GM12865 (cell line): ENCODE results near the gene C14orf132.

Experiments used
- DNase-seq: peaks from one replicate; pipeline ENCODE4 v3.0.0; 2010; ENCODE audit warnings: low read depth
- H3K4me3 ChIP-seq: 2 replicates; pipeline ENCODE4 v1.5.1; 2011; ENCODE audit warnings: mild to moderate bottlenecking, low read depth, low read length, control low read depth
- CTCF ChIP-seq: IDR thresholded peaks from 2 replicates; pipeline ENCODE4 v1.5.1; 2011; ENCODE audit warnings: low read length, control low read depth, low read depth, inconsistent platforms; ENCODE audit not compliant: insufficient read depth; ENCODE audit errors: missing control alignments

C14orf132 gene

GRCh38 chr14:96088074-96088473 is 48.9 kb downstream of the C14orf132 start:
- no peak for TF ChIP-seq CTCF
- DNase-seq, result no peak
- no peak overlapping the region for H3K4me3 ChIP-seq

GRCh38 chr14:96088481-96088880 is 49.3 kb downstream of the C14orf132 start:
- TF ChIP-seq CTCF, result no peak
- no peak overlapping the region for H3K4me3 ChIP-seq
- no peak for DNase-seq

DNA sequence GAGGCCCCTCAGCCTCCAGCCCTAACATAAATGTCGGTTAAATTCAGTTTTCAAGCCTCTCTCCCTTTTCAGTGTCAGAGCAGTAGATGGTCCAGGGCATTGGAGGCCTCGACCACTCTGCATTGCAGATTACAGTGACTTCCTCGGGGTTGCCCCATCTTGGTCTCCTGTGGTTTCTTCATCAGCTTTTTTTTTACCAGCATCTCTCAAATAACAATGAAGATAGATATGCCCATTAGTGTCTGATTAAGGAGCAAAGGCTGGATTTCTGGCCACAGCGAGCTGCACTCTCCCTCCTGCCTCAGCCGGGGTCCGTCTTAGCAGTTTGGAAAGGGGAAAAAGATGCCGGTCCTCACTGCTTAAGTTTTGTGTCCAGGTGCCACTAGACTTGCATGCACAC is 49.7 kb downstream of the C14orf132 start:
- TF ChIP-seq CTCF, result no peak
- no peak overlapping the region for H3K4me3 ChIP-seq

DNA sequence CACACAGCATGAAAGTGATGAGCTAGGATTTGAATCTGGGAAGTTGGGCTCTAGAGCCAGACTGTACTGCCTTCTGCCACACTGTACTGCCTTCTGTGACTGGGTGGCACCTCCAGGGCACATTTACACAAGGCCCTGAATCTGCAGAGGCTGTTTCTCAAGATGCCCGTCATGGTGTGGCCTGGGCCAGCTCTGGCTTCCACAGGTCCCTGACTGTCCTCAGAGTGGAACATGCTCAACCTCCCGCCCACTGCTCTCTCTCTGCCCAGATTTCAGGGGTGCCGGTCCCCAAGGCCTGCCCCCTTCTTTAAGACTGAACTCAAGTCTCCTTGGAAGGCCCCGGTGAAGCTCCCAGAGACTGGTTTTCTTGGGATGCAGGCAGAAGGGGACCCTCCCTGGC is 50.2 kb downstream of the C14orf132 start:
- H3K4me3 ChIP-seq, result no peak overlapping the region

More for the DNA sequence above, 49.7 kb downstream of the C14orf132 start:
- no peak for DNase-seq

GRCh38 chr14:96090441-96091148 is 51.4 kb downstream of the C14orf132 start:
- TF ChIP-seq CTCF, result no peak
- no peak overlapping the region for H3K4me3 ChIP-seq
- DNase-seq, result no peak

More for the DNA sequence above, 50.2 kb downstream of the C14orf132 start:
- no peak for DNase-seq
- TF ChIP-seq CTCF, result no peak

DNA sequence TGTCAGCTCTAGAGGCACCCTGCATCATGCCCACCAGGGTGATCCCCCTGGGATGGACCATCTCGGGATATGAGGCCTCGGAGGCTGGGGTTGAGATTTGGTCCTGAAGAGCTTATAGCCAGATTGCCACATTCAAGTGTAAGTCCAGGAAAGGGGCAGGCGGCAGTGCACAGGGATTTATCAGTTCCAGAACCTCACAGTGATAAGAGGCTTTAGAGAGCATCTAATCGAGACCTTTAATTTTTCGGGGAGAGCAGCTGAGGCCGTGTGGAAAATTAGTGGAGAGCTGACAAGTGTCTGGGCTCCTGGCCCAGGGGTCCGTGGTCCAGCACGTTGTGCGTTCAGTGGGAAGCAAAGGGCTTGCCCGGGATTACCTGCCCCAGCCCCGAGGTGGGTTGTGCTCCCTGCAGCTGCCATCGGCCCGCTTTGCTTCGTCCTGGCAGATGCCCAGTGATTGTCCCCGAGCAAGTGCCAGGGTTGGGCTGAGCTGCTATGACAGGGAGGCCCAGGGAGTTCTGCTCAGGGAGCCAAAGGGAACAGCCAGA is 52.1 kb downstream of the C14orf132 start:
- no peak for TF ChIP-seq CTCF
- H3K4me3 ChIP-seq, result no peak overlapping the region
- DNase-seq, result no peak
